Measurements from ENCODE around the gene FAM107A. TPM values are rescaled to one million over a fixed set of nuclear protein-coding genes. Genes with fewer than 3 reads are reported as not detected.

FAM107A gene
- total and polyA plus RNA-seq, 8 donors: 1.7 to 21.0 (median 6.9) TPM

DNA sequence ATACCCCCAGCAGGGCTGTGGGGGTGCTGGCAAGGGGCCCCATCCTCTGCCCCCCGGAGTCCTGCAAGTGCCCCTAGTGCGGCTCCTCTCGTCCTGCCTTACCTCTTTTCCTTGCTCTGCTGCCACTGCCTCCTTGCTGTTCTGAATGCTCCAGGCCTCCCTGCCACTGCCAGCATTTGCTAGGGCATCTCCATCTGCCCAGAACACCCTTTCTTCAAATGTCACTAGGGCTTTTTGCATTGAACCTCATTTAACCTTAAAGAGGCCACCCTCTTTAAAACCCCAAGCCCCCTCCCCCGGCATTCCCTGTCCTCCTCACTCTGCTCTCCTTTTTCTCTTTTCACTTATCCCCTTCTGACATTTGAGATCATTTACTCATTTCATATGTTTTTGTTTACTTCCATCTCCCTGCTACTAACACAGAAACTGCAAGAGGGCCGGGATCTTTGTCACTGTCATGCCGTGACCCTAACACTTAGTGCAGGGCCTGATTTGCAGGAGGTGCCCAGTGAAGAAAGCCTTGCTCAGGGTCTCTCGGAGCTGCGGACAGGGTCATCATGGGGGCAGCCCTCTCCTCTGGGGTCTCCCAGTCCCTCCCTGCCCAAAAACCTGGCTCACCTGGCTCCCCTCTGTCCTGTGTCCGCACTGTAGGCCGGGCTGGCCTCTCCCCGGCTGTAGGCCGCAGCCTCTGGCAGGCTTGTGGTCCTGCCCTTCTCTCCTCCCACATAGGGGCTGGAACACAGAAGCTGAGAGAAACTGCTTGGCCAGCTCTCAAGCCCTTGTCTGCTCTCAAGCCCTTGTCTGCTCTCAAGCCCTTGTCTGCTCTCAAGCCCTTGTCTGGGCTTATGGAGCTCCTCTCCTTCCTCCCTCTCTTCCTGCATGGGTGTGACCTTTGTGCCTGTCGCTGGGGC, 40.4 kb downstream of the FAM107A start, which contains the start of gene ACOX2:
Gene ACOX2 (minus strand): TSS at position 690 of the 911 bp plus-strand sequence. CDS start 2,084 bp downstream, outside the sequence.
- peak within 1 kb of the TSS; percentile 59 to 79 (median 69) for H3K27ac ChIP-seq
- FAIRE-seq: no peak
- TF ChIP-seq, protein P1, sequence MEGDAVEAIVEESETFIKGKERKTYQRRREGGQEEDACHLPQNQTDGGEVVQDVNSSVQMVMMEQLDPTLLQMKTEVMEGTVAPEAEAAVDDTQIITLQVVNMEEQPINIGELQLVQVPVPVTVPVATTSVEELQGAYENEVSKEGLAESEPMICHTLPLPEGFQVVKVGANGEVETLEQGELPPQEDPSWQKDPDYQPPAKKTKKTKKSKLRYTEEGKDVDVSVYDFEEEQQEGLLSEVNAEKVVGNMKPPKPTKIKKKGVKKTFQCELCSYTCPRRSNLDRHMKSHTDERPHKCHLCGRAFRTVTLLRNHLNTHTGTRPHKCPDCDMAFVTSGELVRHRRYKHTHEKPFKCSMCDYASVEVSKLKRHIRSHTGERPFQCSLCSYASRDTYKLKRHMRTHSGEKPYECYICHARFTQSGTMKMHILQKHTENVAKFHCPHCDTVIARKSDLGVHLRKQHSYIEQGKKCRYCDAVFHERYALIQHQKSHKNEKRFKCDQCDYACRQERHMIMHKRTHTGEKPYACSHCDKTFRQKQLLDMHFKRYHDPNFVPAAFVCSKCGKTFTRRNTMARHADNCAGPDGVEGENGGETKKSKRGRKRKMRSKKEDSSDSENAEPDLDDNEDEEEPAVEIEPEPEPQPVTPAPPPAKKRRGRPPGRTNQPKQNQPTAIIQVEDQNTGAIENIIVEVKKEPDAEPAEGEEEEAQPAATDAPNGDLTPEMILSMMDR (IDR thresholded peaks at IDR 0.05): no peak
- H3K4me3 ChIP-seq: peak within 1 kb of the TSS in 1 of 4 donors; percentile 32
- no peaks in the 10 kb centered on the region for H3K9me3 ChIP-seq
- H3K4me1 ChIP-seq: peaks cover 25 to 33% (median 30%) of the 10 kb centered on the region in 3 donors
- H3K36me3 ChIP-seq: no peaks in the 10 kb centered on the region
- intact Hi-C loops (cut with DNase I): no loop called here
- ATAC-seq: peak; percentile 47 to 84 (median 74)
- peak in 4 of 6 donors; percentile 48 to 74 (median 62) for DNase-seq
- whole genome bisulfite sequencing, 2 donors: 47 to 51% methylated on average over 13 of the region's 13 CpGs
- no peaks in the 10 kb centered on the region for H3K27me3 ChIP-seq

DNA sequence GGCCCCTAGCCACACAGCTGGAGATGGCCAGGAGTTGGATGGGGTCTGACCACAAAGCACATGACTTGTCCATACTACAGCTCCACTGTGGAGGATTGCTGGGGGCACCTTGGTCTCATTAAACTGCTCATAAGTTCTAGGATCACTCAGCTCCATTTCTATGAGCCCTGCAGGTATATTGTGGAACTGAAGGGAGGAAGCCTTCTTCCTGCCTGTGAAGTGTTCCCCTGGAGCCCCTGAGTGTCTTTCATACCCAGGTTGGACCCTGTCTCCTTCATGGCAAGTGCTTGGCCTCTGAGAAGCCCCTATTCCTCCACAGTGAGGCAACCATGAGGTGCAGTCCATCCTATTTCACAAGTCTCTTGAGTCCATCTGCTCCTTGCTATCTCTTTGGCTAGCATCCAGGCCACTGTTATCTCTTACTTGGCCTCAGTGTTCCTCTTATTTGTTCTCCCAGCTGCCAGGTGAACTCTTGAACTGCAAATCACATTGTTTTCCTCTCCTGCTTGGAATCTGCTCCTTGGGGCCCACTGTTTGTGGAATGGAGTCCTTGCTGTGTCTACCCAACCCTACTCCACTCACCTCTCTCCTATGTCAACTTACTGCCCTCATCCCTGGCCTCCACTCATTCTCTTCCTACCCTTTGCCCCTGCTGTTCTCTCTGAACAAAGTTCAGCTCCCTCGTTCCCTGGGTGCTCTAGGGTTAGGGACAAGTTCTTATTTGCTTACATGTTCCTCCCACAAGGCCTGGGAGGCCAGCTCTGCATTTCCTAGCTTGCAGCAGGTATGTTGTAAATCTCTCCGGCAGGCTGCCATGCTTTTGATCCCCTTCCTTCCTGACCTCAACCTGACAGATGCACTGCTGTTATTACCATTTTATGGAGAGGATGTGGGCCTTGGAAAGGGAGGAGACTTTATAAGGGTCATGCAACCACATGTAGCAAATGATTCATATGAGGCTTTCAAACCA, 41.4 kb downstream of the FAM107A start:
- Histone ChIP-seq H3K36me3 (no peaks in the 10 kb centered on the region), H3K27me3 (no peaks in the 10 kb centered on the region), H3K4me3 (peak overlapping the region in 1 of 4 donors; percentile 32), H3K4me1 (peaks cover 25 to 33% (median 30%) of the 10 kb centered on the region in 3 donors), H3K9me3 (no peaks in the 10 kb centered on the region), H3K27ac (peak overlapping the region; percentile 59 to 79 (median 69))
- peak; percentile 4 to 57 (median 29) for ATAC-seq
- FAIRE-seq: no peak
- peak in 3 of 6 donors; percentile 47 to 73 (median 63) for DNase-seq
- whole genome bisulfite sequencing, 2 donors: 23 to 24% methylated on average over 2 of the region's 2 CpGs
- TF ChIP-seq, protein P1 (IDR thresholded peaks at IDR 0.05): no peak
- intact Hi-C loops (cut with DNase I): no loop called here

DNA sequence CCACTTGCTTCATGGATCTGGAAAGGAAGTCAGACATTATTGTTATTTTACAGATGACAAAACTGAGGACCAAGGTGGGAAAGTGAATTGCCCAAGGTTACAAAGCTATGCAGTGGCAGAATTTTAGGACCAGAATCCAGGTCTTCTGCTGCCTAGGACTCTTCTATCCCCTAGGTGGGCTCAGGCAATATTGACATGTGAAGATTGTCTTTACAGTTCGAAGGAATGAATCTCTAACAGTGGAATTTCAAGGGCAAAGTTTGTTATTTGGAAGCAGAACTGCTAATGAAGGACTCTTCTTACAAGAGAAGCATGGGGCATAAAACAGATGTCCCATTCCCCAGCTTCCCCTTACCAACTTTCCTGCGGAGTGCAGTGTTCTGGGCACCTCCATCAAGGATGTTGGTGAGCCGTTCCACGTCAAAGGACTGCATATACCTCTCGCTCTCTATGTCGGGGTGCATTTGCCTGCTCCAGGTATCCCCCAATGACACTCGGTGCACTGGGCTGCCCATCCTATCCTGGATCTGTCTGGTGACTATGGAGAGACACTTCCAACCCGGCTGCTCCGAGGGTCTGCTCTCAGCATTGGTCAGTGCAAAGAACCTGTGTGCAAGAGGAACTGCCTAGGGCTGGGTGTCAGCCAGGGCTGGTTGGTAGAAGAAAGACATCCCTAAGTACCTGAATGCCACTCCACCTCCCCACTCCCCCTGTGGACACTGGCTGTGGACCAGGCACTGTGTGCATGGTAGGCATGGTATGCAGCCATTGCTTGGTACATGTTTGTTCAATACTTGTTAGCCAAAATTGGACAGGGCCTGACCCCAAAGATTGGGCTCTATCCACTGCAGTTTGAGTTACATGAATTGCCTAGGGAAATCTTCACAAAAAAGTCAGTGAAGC, 42.3 kb downstream of the FAM107A start:
- 97 to 98% methylated on average over 9 of the region's 9 CpGs for WGBS, 2 donors
- H3K27me3 ChIP-seq: no peaks in the 10 kb centered on the region
- TF ChIP-seq, protein P1 (IDR thresholded peaks at IDR 0.05): no peak
- ATAC-seq (no peak), FAIRE-seq (no peak), DNase-seq (peak in 1 of 6 donors; percentile 11)
- H3K27ac ChIP-seq: no peak overlapping the region
- intact Hi-C loops (cut with DNase I): no loop called here
- no peaks in the 10 kb centered on the region for H3K36me3 ChIP-seq
- H3K9me3 ChIP-seq: no peaks in the 10 kb centered on the region
- H3K4me3 ChIP-seq: no peak overlapping the region
- H3K4me1 ChIP-seq: peaks cover 25 to 33% (median 30%) of the 10 kb centered on the region in 3 donors

DNA sequence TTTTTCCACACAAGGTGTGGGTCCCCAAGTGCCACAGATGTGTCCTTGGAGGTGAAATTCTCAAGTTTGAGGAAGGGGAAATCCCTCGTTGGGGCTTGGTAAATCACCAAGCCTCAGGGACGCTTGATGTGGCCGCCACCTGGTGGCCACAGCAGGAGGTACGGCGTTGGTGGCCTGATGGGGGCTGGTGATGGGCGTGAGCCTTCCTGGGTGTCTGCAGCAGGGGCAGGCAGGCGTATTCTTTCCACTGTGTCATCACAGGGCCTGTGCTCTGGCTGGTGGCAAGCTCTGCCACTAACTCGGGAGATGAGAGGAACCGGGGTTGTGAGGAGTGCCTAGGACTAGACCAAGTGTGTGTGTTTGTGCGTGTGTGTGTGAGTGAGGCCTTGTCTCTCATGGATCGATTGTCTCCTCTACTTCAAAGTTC, 44.4 kb downstream of the FAM107A start:
- 13 to 15% methylated on average over 11 of the region's 11 CpGs for WGBS, 2 donors
- peaks cover 25 to 29% (median 26%) of the 10 kb centered on the region in 3 donors for H3K4me1 ChIP-seq
- TF ChIP-seq, protein P1 (IDR thresholded peaks at IDR 0.05): peak; percentile 88 to 91 (median 90)
- intact Hi-C loops (cut with DNase I): no loop called here
- no peak for FAIRE-seq
- H3K27ac ChIP-seq: peak overlapping the region in 1 of 4 donors; percentile 14
- no peak overlapping the region for H3K4me3 ChIP-seq
- peak; percentile 67 to 79 (median 72) for ATAC-seq
- peak; percentile 56 to 88 (median 76) for DNase-seq
- H3K36me3 ChIP-seq: no peaks in the 10 kb centered on the region
- H3K27me3 ChIP-seq: no peaks in the 10 kb centered on the region
- no peaks in the 10 kb centered on the region for H3K9me3 ChIP-seq
